ENCODE measurements around the gene PGM1. TPM values are rescaled to one million over a fixed set of nuclear protein-coding genes. Genes with fewer than 3 reads are reported as not detected.

Gene PGM1
- total and polyA plus RNA-seq, 10 of the 15 experiments (the other 5 are each of a cell fraction or from before 2014, with no cell fraction given), result 22.5 to 72.6 (median 50.8) TPM

DNA sequence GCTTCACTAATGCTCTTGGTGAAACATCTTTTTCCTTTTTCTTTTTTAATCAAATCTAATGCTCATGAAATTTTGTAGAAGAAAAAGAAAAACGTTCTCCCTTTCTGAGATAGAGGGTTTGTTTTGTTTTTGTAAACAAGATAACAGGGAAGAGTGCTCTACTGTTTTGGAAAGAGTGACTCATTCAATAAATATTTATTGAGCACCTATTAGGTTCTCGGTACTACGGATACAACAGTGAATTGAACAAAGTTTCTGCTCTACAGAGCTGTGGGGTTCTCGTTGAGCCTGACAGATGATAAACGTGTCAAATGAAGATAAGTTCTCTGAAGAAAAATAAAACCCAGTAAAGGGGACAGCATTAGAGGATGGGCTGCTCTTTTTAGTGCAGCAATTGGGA, 7.0 kb downstream of the PGM1 start (continued):
- TF ChIP-seq GATAD2B (conservative IDR thresholded peaks at IDR 0.05; ENCODE audit: low read depth) (no peak), CBFB (IDR thresholded peaks at IDR 0.05; ENCODE audit: low read depth) (no peak), PRDM15 (CRISPR knock-in tag; IDR thresholded peaks at IDR 0.05) (no peak), ZNF592 (IDR thresholded peaks at IDR 0.05) (no peak), NRF1 (conservative IDR thresholded peaks at IDR 0.05; ENCODE audit: low read depth, low read length) (no peak), PML (IDR thresholded peaks at IDR 0.05; ENCODE audit: low read length) (no peak), RUNX3 (IDR thresholded peaks at IDR 0.05; ENCODE audit: low read length) (no peak), NFIC (IDR thresholded peaks at IDR 0.05; ENCODE audit: low read depth, low read length) (no peak), SPI1 (IDR thresholded peaks at IDR 0.05; ENCODE audit: borderline replicate concordance, insufficient read depth, low read depth, low read length) (no peak), PAX8 (IDR thresholded peaks at IDR 0.05) (no peak), SMAD5 (IDR thresholded peaks at IDR 0.05; ENCODE audit: low read depth) (no peak), ZNF24 (IDR thresholded peaks at IDR 0.05) (no peak)

Data from GM12878 (cell line).